Effector memory CD8-positive, alpha-beta T cell (primary cell): ENCODE measurements around the gene ONECUT3.

Experiments used
- ATAC-seq: fragments of 150-1000 bp; cut with Tn5 transposase; replicated peaks from 2 replicates; pipeline ENCODE4 v1.10.0; 2021; ENCODE audit warnings: mild to moderate bottlenecking, moderate library complexity
- DNase-seq, 3 experiments: peaks; one replicate each; pipeline ENCODE4 v3.0.0; 2021
- H3K27ac Mint-ChIP-seq, 2 donors: one replicate each; pipeline ENCODE4 v1.8.0; 2022; ENCODE audit warnings: mild to moderate bottlenecking in 2 of 2, mixed read lengths in 2 of 2, moderate library complexity in 2 of 2
- H3K27me3 Mint-ChIP-seq, 2 donors: one replicate each; pipeline ENCODE4 v1.8.0; 2022; ENCODE audit warnings: mixed read lengths in 2 of 2
- H3K36me3 Mint-ChIP-seq: one replicate; pipeline ENCODE4 v1.8.0; 2022; ENCODE audit warnings: mild to moderate bottlenecking, moderate library complexity, mixed read lengths; ENCODE audit not compliant: insufficient read depth
- H3K4me1 Mint-ChIP-seq, 2 donors: one replicate each; pipeline ENCODE4 v1.8.0; 2022; ENCODE audit warnings: low read depth in 2 of 2, mixed read lengths in 2 of 2
- H3K4me3 Mint-ChIP-seq, 2 donors: one replicate each; pipeline ENCODE4 v1.8.0; 2022; ENCODE audit warnings: mild to moderate bottlenecking in 2 of 2, mixed read lengths in 2 of 2, moderate library complexity in 2 of 2
- H3K9me3 Mint-ChIP-seq, 2 donors: one replicate each; pipeline ENCODE4 v1.8.0; 2022; ENCODE audit warnings: mixed read lengths in 2 of 2

ONECUT3 gene

GRCh38 chr19:1808395-1808731 is 55.1 kb downstream of the ONECUT3 start:
- Mint-ChIP-seq H3K36me3 (peaks cover 16% of the 10 kb centered on the region), H3K27ac (no peak overlapping the region), H3K4me3 (no peak overlapping the region), H3K4me1 (peaks cover 10 to 17% of the 10 kb centered on the region in 2 donors), H3K27me3 (no peaks in the 10 kb centered on the region), H3K9me3 (no peaks in the 10 kb centered on the region)
- no peak for ATAC-seq
- DNase-seq: no peak

- Mint-ChIP-seq H3K27me3 (no peaks in the 10 kb centered on the region), H3K4me1 (peaks cover 14 to 17% of the 10 kb centered on the region in 2 donors), H3K9me3 (no peaks in the 10 kb centered on the region), H3K36me3 (peaks cover 22% of the 10 kb centered on the region), H3K4me3 (no peak overlapping the region), H3K27ac (peak overlapping the region in 1 of 2 donors; percentile 56)
- ATAC-seq: no peak
- DNase-seq: no peak
Measured at GRCh38 chr19:1809678-1810077, 56.4 kb downstream of the ONECUT3 start.

- no peaks in the 10 kb centered on the region for H3K27me3 Mint-ChIP-seq
- H3K9me3 Mint-ChIP-seq: no peaks in the 10 kb centered on the region
- H3K4me1 Mint-ChIP-seq: peaks cover 14 to 17% of the 10 kb centered on the region in 2 donors
- peaks cover 26% of the 10 kb centered on the region for H3K36me3 Mint-ChIP-seq
- H3K27ac Mint-ChIP-seq: no peak overlapping the region
- DNase-seq (no peak), ATAC-seq (no peak)
- peak overlapping the region in 1 of 2 donors; percentile 91 for H3K4me3 Mint-ChIP-seq
Measured at GRCh38 chr19:1810439-1811160, 57.3 kb downstream of the ONECUT3 start.

GRCh38 chr19:1811472-1811894 is 58.2 kb downstream of the ONECUT3 start:
- no peaks in the 10 kb centered on the region for H3K9me3 Mint-ChIP-seq
- ATAC-seq: no peak
- H3K4me1 Mint-ChIP-seq: peaks cover 14 to 17% of the 10 kb centered on the region in 2 donors
- H3K4me3 Mint-ChIP-seq: peak overlapping the region; percentile 91
- H3K27me3 Mint-ChIP-seq: no peaks in the 10 kb centered on the region
- H3K27ac Mint-ChIP-seq: no peak overlapping the region
- peak in 2 of 3 experiments; percentile 17 to 23 for DNase-seq
- H3K36me3 Mint-ChIP-seq: peaks cover 33% of the 10 kb centered on the region

GRCh38 chr19:1811942-1812425 is 58.7 kb downstream of the ONECUT3 start, which contains the start of gene ATP8B3:
TSS of gene ATP8B3 (minus strand) at chr19:1812276. CDS start at chr19:1811736, 540 bp downstream.
- DNase-seq: peak in 1 of 3 experiments; percentile 37
- Mint-ChIP-seq H3K27ac (peak within 1 kb of the TSS; percentile 90 to 93), H3K27me3 (no peaks in the 10 kb centered on the region), H3K4me3 (peak within 1 kb of the TSS; percentile 91), H3K4me1 (peaks cover 14 to 17% of the 10 kb centered on the region in 2 donors), H3K36me3 (peaks cover 38% of the 10 kb centered on the region), H3K9me3 (no peaks in the 10 kb centered on the region)
- peak; percentile 40 for ATAC-seq

- peaks cover 14 to 17% of the 10 kb centered on the region in 2 donors for H3K4me1 Mint-ChIP-seq
Measured at GRCh38 chr19:1812426-1813191, 59.3 kb downstream of the ONECUT3 start.

GRCh38 chr19:1813192-1814182 is 60.2 kb downstream of the ONECUT3 start:
- Mint-ChIP-seq H3K4me1 (peaks cover 14 to 17% of the 10 kb centered on the region in 2 donors), H3K27me3 (no peaks in the 10 kb centered on the region), H3K4me3 (peak overlapping the region; percentile 91), H3K9me3 (no peaks in the 10 kb centered on the region), H3K27ac (peak overlapping the region; percentile 90 to 93), H3K36me3 (peaks cover 41% of the 10 kb centered on the region)
- ATAC-seq (no peak), DNase-seq (no peak)

More at GRCh38 chr19:1812426-1813191, 59.3 kb downstream of the ONECUT3 start:
- peak; percentile 73 to 82 (median 76) for DNase-seq
- Mint-ChIP-seq H3K36me3 (peaks cover 41% of the 10 kb centered on the region), H3K27ac (peak overlapping the region; percentile 90 to 93), H3K27me3 (no peaks in the 10 kb centered on the region), H3K4me3 (peak overlapping the region; percentile 91), H3K9me3 (no peaks in the 10 kb centered on the region)
- peak; percentile 75 for ATAC-seq

- H3K4me1 Mint-ChIP-seq: peaks cover 14 to 17% of the 10 kb centered on the region in 2 donors
- no peak for DNase-seq
- peak overlapping the region in 1 of 2 donors; percentile 23 for H3K27ac Mint-ChIP-seq
- H3K36me3 Mint-ChIP-seq: peaks cover 41% of the 10 kb centered on the region
- no peak overlapping the region for H3K4me3 Mint-ChIP-seq
- no peaks in the 10 kb centered on the region for H3K9me3 Mint-ChIP-seq
- no peak for ATAC-seq
- no peaks in the 10 kb centered on the region for H3K27me3 Mint-ChIP-seq
Measured at GRCh38 chr19:1814391-1814790, 61.1 kb downstream of the ONECUT3 start.

- Mint-ChIP-seq H3K4me1 (peaks cover 14 to 17% of the 10 kb centered on the region in 2 donors), H3K36me3 (peaks cover 41% of the 10 kb centered on the region), H3K27ac (peak overlapping the region in 1 of 2 donors; percentile 23), H3K4me3 (no peak overlapping the region), H3K27me3 (no peaks in the 10 kb centered on the region), H3K9me3 (no peaks in the 10 kb centered on the region)
- ATAC-seq (no peak), DNase-seq (no peak)
Measured at GRCh38 chr19:1814833-1815604, 61.7 kb downstream of the ONECUT3 start.

GRCh38 chr19:1815605-1816529 is 62.6 kb downstream of the ONECUT3 start:
- Mint-ChIP-seq H3K9me3 (no peaks in the 10 kb centered on the region), H3K27ac (no peak overlapping the region), H3K27me3 (no peaks in the 10 kb centered on the region), H3K36me3 (peaks cover 46% of the 10 kb centered on the region), H3K4me3 (no peak overlapping the region), H3K4me1 (peaks cover 14% of the 10 kb centered on the region in 2 donors)
- no peak for ATAC-seq
- no peak for DNase-seq

- Mint-ChIP-seq H3K4me3 (no peak overlapping the region), H3K4me1 (peaks cover 9 to 14% of the 10 kb centered on the region in 2 donors), H3K9me3 (no peaks in the 10 kb centered on the region), H3K27ac (no peak overlapping the region), H3K36me3 (peaks cover 55% of the 10 kb centered on the region), H3K27me3 (no peaks in the 10 kb centered on the region)
- DNase-seq (no peak), ATAC-seq (no peak)
Measured at GRCh38 chr19:1816530-1817298, 63.4 kb downstream of the ONECUT3 start.
